Activated CD4-positive, alpha-beta T cell treated with anti-CD3 and anti-CD28 coated beads, Interleukin-2, amount 10 ng/mL, durations not matched to agents 24 days and 14 days (primary cell): ENCODE results near the gene ANK2. TPM values are rescaled to one million over a fixed set of nuclear protein-coding genes. Genes with fewer than 3 reads are reported as not detected.

Source experiments
- DNase-seq: peaks from one replicate; pipeline ENCODE4 v3.0.0; 2022
- H3K27ac Mint-ChIP-seq: one replicate; pipeline ENCODE4 v1.8.0; 2022; ENCODE audit warnings: mild to moderate bottlenecking, mixed read lengths
- H3K27me3 Mint-ChIP-seq: one replicate; pipeline ENCODE4 v1.8.0; 2022; ENCODE audit warnings: mixed read lengths
- H3K36me3 Mint-ChIP-seq: one replicate; pipeline ENCODE4 v1.8.0; 2022; ENCODE audit warnings: low read depth, mild to moderate bottlenecking, mixed read lengths
- H3K4me1 Mint-ChIP-seq: one replicate; pipeline ENCODE4 v1.8.0; 2021; ENCODE audit warnings: mixed read lengths
- H3K4me3 Mint-ChIP-seq: one replicate; pipeline ENCODE4 v1.8.0; 2022; ENCODE audit warnings: mild to moderate bottlenecking, moderate library complexity, mixed read lengths
- H3K9me3 Mint-ChIP-seq: one replicate; pipeline ENCODE4 v1.8.0; 2021; ENCODE audit warnings: mixed read lengths
- intact Hi-C: fragments of 100-400 bp; cut with micrococcal nuclease; formaldehyde crosslinking; loops from one replicate; pipeline ENCODE4 v1.15.1; 2023
- total RNA-seq: library from RNA; stranded (reverse); gene quantifications from 2 replicates; pipeline ENCODE4 v1.2.3, GENCODE V29; 2022

ANK2 gene
- total RNA-seq, 1 donor from 2014 or later: 2.5 TPM

DNA sequence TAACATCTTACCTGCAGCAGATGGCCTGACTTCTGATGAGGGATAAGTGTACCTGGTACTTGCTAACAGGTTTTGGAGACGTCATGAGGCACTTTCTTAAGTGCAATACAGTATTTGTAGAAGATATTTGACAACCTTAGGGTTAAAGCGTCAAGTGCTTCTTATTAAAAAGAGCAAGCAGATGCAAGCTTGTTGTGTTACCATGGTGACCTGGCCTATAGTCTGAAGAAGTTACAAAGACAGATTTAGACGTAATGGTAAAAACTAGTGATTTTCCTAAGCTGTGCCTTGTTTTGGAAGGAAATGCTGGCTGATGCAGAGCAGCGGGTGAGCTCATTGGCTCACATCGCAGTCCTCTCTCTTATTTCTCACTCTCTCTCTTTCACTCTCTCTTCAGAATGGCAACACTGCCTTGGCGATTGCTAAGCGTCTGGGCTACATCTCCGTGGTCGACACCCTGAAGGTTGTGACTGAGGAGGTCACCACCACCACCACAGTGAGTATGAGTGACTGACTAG, 243.6 kb downstream of the ANK2 start:
- Mint-ChIP-seq H3K4me3 (no peak overlapping the region), H3K36me3 (no peaks in the 10 kb centered on the region), H3K27ac (no peak overlapping the region), H3K4me1 (no peaks in the 10 kb centered on the region), H3K9me3 (no peaks in the 10 kb centered on the region), H3K27me3 (peaks cover 12% of the 10 kb centered on the region)
- intact Hi-C loops: no loop called here
- no peak for DNase-seq

DNA sequence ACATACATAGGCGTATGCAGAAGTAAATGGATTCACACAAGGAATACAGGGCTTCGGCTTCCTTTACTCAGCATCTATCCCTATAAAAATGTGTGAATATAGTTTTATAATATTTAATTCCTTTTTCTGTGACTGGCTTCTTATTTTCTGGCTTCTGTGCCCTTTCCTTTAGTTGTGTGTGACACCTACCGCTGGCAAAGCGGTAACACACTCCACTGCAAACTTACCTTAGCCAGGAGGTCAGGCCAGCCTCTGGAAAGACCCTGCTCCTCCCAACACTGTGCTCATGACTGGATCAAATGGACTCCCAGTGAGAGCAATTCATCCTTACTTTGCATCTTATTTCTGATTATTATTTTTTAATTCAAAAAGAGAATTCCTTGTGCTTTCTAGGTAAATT, 244.2 kb downstream of the ANK2 start:
- peaks cover 14% of the 10 kb centered on the region for H3K27me3 Mint-ChIP-seq
- H3K27ac Mint-ChIP-seq: no peak overlapping the region
- no peaks in the 10 kb centered on the region for H3K4me1 Mint-ChIP-seq
- DNase-seq: no peak
- H3K9me3 Mint-ChIP-seq: no peaks in the 10 kb centered on the region
- no peak overlapping the region for H3K4me3 Mint-ChIP-seq
- H3K36me3 Mint-ChIP-seq: no peaks in the 10 kb centered on the region
- intact Hi-C loops: no loop called here

DNA sequence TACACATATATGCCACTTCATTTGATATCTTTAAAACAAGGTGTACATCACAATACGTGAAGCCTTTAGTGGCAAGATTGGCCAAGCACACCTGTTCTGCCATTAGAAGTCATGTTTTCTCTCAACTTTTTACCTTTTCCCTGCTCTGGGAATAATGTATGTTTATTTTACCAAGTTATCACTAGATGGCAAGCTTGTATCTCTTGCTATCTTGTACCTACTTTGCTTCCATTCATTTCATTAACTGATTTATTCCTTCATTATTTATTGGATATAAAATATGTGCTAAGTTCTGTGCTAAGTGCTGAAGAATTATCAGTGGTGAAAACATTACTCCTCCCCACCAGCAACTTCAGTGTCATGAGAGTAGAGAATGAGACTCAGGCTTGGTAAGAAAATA, 245.5 kb downstream of the ANK2 start:
- intact Hi-C loops: no loop called here
- H3K9me3 Mint-ChIP-seq: no peaks in the 10 kb centered on the region
- H3K4me1 Mint-ChIP-seq: no peaks in the 10 kb centered on the region
- no peaks in the 10 kb centered on the region for H3K36me3 Mint-ChIP-seq
- no peak overlapping the region for H3K4me3 Mint-ChIP-seq
- no peak for DNase-seq
- H3K27ac Mint-ChIP-seq: no peak overlapping the region
- peaks cover 12% of the 10 kb centered on the region for H3K27me3 Mint-ChIP-seq

DNA sequence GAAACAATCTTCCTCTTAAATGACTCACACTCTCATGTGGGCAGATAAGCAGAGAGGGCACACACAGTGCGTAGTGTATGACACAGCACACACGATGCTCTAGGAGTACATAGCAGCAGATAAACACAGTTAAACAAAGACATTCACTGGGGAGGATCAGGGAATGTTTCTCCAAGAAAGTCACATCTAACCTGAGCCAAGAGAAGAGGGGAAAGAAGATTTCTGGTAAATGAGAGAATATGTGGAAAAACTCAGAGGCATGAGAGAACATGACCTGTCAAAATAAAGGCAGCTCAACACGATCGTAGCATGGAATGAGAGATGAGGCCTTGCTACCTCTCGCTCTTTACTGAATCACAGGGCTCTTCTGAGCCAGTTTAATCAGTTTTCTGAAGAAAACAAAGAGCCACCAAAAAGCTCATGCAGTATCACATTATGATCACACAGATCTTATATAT, 251.0 kb downstream of the ANK2 start:
- intact Hi-C loops: no loop called here
- DNase-seq: no peak
- Mint-ChIP-seq H3K27me3 (peaks cover 4% of the 10 kb centered on the region), H3K36me3 (no peaks in the 10 kb centered on the region), H3K27ac (peak overlapping the region; percentile 62), H3K4me1 (peaks cover 4% of the 10 kb centered on the region), H3K9me3 (no peaks in the 10 kb centered on the region), H3K4me3 (no peak overlapping the region)

GRCh38 chr4:113302051-113302450, 252.6 kb downstream of the ANK2 start:
- Mint-ChIP-seq H3K9me3 (no peaks in the 10 kb centered on the region), H3K4me3 (no peak overlapping the region), H3K27ac (no peak overlapping the region), H3K27me3 (peaks cover 1% of the 10 kb centered on the region), H3K36me3 (no peaks in the 10 kb centered on the region), H3K4me1 (peaks cover 4% of the 10 kb centered on the region)
- intact Hi-C loops: no loop called here
- no peak for DNase-seq

DNA sequence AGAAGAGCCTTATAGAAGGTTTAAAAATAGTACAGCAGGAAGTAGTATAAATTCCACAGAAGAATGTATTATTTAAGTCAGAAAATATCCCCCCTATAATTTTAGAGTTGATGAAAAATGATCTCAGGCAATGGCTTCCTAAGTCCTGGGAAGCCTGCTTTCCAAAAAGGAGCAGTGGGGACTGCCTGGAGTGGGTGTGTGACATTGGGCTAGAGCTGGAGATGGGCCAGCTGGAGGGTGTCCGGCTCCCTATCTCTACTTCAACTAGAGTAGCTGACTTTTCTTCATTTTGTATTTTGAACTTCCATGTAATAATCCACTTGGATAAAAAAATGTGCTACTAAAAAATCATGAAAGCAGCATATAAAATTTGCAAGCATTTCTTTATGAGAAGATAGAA, 253.9 kb downstream of the ANK2 start:
- Mint-ChIP-seq H3K9me3 (no peaks in the 10 kb centered on the region), H3K27me3 (peaks cover 1% of the 10 kb centered on the region), H3K36me3 (no peaks in the 10 kb centered on the region), H3K27ac (no peak overlapping the region), H3K4me1 (peaks cover 4% of the 10 kb centered on the region), H3K4me3 (no peak overlapping the region)
- DNase-seq: no peak
- intact Hi-C loops: no loop called here

GRCh38 chr4:113311047-113311446, 261.6 kb downstream of the ANK2 start:
- Mint-ChIP-seq H3K9me3 (no peaks in the 10 kb centered on the region), H3K4me3 (no peak overlapping the region), H3K4me1 (no peaks in the 10 kb centered on the region), H3K27ac (no peak overlapping the region), H3K36me3 (no peaks in the 10 kb centered on the region), H3K27me3 (peaks cover 11% of the 10 kb centered on the region)
- no peak for DNase-seq
- intact Hi-C loops: no loop called here

DNA sequence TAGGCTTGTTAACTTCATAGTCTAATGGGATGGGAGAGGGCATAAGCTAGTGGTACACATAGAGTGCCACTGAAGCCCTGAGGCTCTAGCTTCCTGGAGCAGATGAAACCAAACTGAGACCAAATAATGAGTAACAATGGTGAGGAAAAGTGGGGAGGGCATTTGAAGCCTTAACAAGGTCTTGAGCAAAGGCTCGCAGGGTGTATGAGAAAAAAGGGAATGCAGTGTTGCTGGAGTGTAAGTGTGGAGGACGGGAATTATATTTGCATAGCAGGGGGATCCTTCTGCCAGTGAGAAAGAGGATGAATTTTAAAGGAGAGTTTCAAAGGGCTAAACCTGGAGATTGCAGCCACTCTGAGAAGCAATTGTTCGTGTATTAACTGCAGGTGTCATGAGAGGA, 263.1 kb downstream of the ANK2 start:
- DNase-seq: no peak
- H3K27me3 Mint-ChIP-seq: peaks cover 11% of the 10 kb centered on the region
- H3K4me3 Mint-ChIP-seq: no peak overlapping the region
- peaks cover 8% of the 10 kb centered on the region for H3K4me1 Mint-ChIP-seq
- no peaks in the 10 kb centered on the region for H3K9me3 Mint-ChIP-seq
- intact Hi-C loops: no loop called here
- no peak overlapping the region for H3K27ac Mint-ChIP-seq
- H3K36me3 Mint-ChIP-seq: no peaks in the 10 kb centered on the region

- no peak for DNase-seq
- peaks cover 10% of the 10 kb centered on the region for H3K4me1 Mint-ChIP-seq
- H3K4me3 Mint-ChIP-seq: no peak overlapping the region
- H3K27ac Mint-ChIP-seq: no peak overlapping the region
- no peaks in the 10 kb centered on the region for H3K9me3 Mint-ChIP-seq
- no peaks in the 10 kb centered on the region for H3K36me3 Mint-ChIP-seq
- peaks cover 11% of the 10 kb centered on the region for H3K27me3 Mint-ChIP-seq
- intact Hi-C loops: no loop called here
Observed at GRCh38 chr4:113314426-113314825, 265.0 kb downstream of the ANK2 start.

DNA sequence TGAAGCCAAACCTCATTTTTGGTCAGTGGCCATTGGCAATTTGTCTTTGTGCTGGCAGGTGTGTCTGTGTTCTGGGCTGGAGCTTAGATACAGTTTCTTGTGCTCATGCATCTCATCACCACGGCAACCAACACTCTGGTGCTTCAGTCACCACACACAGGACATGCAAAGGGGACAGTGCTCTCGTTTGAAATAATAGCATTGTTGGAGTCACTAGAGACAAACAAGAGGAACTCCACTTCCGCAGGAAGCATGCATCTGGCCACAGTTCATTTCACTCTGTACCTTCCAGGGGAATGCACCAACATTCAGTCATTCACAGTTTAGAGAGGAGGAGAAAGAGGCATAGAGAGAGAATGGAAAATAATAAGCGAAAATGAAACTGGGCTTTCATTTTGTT, 267.4 kb downstream of the ANK2 start:
- intact Hi-C loops: loop anchor here (5.0 kb wide), 1 partner anchor 40 kb away; no protein-coding TSS in a partner anchor
- Mint-ChIP-seq H3K9me3 (no peaks in the 10 kb centered on the region), H3K4me1 (peaks cover 10% of the 10 kb centered on the region), H3K27me3 (peaks cover 11% of the 10 kb centered on the region), H3K4me3 (no peak overlapping the region), H3K27ac (no peak overlapping the region), H3K36me3 (no peaks in the 10 kb centered on the region)
- peak; percentile 77 for DNase-seq

DNA sequence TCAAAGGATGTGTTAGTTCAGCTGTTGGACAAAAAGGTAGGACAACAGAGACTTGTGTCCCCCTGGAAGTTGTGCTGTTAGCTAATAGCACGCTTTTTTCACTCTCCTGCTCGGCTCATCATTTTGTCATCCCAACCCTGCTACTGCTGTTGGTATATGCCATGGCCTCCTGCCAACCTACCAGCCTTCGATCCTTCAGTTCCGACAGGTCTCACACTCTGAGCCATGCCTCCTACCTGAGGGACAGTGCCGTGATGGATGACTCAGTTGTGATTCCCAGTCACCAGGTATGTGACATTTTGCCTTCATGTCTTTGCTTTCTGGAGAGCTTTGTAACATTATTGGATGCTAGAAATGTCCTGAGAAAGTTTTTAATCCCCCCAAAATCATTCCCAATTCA, 268.1 kb downstream of the ANK2 start:
- H3K4me1 Mint-ChIP-seq: peaks cover 10% of the 10 kb centered on the region
- H3K27me3 Mint-ChIP-seq: peaks cover 10% of the 10 kb centered on the region
- no peak overlapping the region for H3K4me3 Mint-ChIP-seq
- no peaks in the 10 kb centered on the region for H3K36me3 Mint-ChIP-seq
- intact Hi-C loops: loop anchor here (5.0 kb wide), 1 partner anchor 40 kb away; no protein-coding TSS in a partner anchor
- H3K27ac Mint-ChIP-seq: no peak overlapping the region
- DNase-seq: no peak
- H3K9me3 Mint-ChIP-seq: no peaks in the 10 kb centered on the region

- Mint-ChIP-seq H3K27me3 (peaks cover 21% of the 10 kb centered on the region), H3K36me3 (no peaks in the 10 kb centered on the region), H3K27ac (no peak overlapping the region), H3K4me1 (no peaks in the 10 kb centered on the region), H3K9me3 (no peaks in the 10 kb centered on the region), H3K4me3 (no peak overlapping the region)
- intact Hi-C loops: no loop called here
- no peak for DNase-seq
Observed at GRCh38 chr4:113322736-113323135, 273.3 kb downstream of the ANK2 start.

DNA sequence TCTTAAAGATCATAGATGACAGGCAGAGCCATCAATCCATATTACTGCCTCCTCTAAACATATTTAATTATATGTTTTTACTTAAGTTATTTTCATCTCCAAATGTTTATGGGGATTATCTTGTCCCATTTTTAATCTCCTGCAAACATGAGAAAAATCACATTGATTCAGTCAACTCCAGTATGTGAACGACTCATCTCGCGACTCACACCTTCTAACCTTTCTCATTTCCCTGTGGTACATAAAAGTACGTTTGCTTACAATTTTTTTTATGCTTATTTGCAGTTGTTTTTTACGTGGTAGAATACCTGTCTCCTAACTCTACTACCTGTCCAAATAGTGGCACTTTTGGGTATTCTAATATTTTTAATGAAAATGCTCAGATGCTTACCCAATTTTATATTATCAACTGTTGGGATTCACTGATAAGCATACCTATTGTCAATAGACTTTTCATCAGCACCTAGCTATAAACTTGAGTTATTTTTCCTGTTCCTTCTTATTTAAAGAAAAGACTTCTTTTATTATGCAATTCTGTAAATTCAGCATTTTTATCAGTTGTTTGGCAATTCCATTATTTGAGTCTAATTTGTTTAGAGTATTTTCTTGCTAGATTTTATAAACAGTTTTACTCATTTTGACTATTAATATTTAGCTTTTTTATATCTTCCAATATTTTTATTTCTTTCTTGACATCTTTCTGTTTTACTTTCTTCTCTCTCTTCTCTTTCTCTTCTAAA, 276.6 kb downstream of the ANK2 start:
- Mint-ChIP-seq H3K4me3 (no peak overlapping the region), H3K27ac (no peak overlapping the region), H3K9me3 (no peaks in the 10 kb centered on the region), H3K27me3 (peaks cover 25% of the 10 kb centered on the region), H3K36me3 (no peaks in the 10 kb centered on the region), H3K4me1 (no peaks in the 10 kb centered on the region)
- intact Hi-C loops: no loop called here
- DNase-seq: no peak

DNA sequence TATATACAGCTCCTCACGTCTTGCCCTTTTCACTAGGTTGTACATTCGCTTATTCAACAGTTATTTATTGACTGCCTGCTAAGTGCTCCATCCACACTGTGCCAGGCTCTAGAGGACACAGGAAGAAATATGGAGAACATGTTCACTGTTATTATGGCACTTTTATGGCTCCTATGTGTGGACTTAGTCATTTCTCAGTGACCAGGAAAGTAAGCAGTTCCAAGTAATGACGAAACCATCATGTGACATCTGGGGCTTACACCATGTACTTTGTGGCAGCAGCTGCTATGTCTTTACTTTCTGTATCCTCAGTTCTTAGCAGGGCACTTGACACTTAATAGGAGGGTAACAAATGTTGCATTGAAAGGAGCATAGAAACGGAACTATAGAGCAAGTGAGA, 278.0 kb downstream of the ANK2 start:
- H3K9me3 Mint-ChIP-seq: no peaks in the 10 kb centered on the region
- peaks cover 25% of the 10 kb centered on the region for H3K27me3 Mint-ChIP-seq
- DNase-seq: no peak
- H3K4me1 Mint-ChIP-seq: no peaks in the 10 kb centered on the region
- no peak overlapping the region for H3K27ac Mint-ChIP-seq
- no peak overlapping the region for H3K4me3 Mint-ChIP-seq
- H3K36me3 Mint-ChIP-seq: no peaks in the 10 kb centered on the region
- intact Hi-C loops: no loop called here

- H3K4me1 Mint-ChIP-seq: no peaks in the 10 kb centered on the region
- no peak for DNase-seq
- H3K4me3 Mint-ChIP-seq: no peak overlapping the region
- H3K27ac Mint-ChIP-seq: no peak overlapping the region
- intact Hi-C loops: no loop called here
- H3K36me3 Mint-ChIP-seq: no peaks in the 10 kb centered on the region
- H3K9me3 Mint-ChIP-seq: no peaks in the 10 kb centered on the region
- peaks cover 25% of the 10 kb centered on the region for H3K27me3 Mint-ChIP-seq
Observed at GRCh38 chr4:113328514-113328913, 279.1 kb downstream of the ANK2 start.
